Measurements from ENCODE around the gene CBX2. TPM values are rescaled to one million over a fixed set of nuclear protein-coding genes. Genes with fewer than 3 reads are reported as not detected.

The CBX2 gene
- total and polyA plus RNA-seq, 3 experiments from 2014 or later, result 0.10 to 2.2 (median 2.0) TPM

DNA sequence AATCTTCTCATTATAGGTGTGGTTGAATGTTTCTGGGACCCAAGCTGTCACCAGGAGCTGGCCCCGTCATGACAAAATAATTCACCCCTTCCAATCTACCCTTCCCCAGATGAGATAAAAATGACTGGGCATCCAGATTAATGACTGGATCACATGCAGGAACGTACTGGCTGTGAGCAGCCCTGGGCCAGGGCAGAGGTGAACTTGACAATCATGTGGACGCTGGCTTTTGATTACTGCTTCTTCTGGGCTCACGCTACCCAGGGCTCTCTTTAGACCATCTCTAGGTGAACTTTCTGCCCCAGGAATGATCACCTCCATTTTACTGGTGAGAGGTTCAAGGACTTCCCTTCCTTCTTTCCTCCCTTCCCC is 43.0 kb downstream of the CBX2 start:
- DNase-seq, result no peak
- no peak overlapping the region for H3K27ac ChIP-seq (ENCODE audit: low read depth, low read length)
- H3K27me3 ChIP-seq (ENCODE audit: insufficient read depth, low read length, poor library complexity, severe bottlenecking), result peaks cover 10% of the 10 kb centered on the region
- no peaks in the 10 kb centered on the region for H3K9me3 ChIP-seq (ENCODE audit: low read length)
- Mint-ChIP-seq H3K4me1 (peaks cover 0 to 4% (median 4%) of the 10 kb centered on the region in 3 donors), H3K4me3 (no peak overlapping the region), H3K9me3 (no peaks in the 10 kb centered on the region), H3K36me3 (peaks cover 0 to 4% (median 0%) of the 10 kb centered on the region in 3 donors), H3K27ac (no peak overlapping the region), H3K27me3 (peaks cover 24 to 29% of the 10 kb centered on the region in 2 donors)
- no peaks in the 10 kb centered on the region for H3K36me3 ChIP-seq (ENCODE audit: insufficient read depth, low read length)
- ChIA-PET POLR2A (no interaction called here), CTCF (interaction anchor here (4.2 kb wide), 1 partner anchor 15 kb away, joined by 15 read pairs; no protein-coding TSS in a partner anchor)
- H3K4me3 ChIP-seq (ENCODE audit: low read length), result no peak overlapping the region
- H3K4me1 ChIP-seq (ENCODE audit: insufficient read depth, low read length), result no peaks in the 10 kb centered on the region

DNA sequence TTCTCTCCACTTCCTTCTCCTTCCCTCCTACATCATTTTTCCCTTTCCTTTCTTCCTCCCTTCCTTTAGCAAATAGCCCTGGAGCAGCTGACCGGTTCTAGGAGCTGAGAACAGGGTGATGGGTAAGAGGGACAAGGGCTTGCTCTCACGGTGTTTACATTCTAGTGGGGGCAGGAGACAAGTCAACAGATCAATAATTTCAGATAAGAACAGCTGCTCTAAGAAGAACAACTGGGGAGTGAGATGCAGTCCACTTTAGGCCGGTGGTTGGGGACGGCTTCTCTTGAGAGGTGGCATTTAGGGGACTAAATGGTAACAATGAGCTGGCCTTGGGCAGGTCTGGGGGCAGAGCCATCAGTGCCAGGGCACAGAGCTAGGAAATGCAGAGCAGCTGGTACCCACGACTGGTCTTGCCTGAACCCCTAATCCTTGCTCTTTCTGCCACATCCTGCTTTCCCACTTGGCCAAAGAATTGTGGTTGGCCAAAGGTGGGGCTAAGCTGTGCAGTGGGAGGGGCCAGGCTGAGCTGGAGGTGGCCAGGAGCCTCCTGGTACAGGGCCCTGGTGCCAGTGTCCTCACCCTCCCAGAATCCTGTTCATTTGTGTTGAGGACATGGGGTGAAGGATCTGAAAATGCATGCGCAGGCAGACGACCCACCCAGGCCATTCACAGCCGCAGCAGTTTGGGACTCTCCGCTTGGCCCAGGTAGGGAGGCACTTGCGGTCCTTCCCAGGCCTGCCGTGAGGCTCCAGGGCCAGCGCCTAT is 43.6 kb downstream of the CBX2 start:
- Mint-ChIP-seq H3K9me3 (no peaks in the 10 kb centered on the region), H3K4me3 (no peak overlapping the region), H3K36me3 (peaks cover 0 to 4% (median 0%) of the 10 kb centered on the region in 3 donors), H3K27ac (no peak overlapping the region), H3K4me1 (peaks cover 0 to 6% (median 4%) of the 10 kb centered on the region in 3 donors), H3K27me3 (peaks cover 20 to 25% of the 10 kb centered on the region in 2 donors)
- Histone ChIP-seq H3K27me3 (ENCODE audit: insufficient read depth, low read length, poor library complexity, severe bottlenecking) (peaks cover 4% of the 10 kb centered on the region), H3K9me3 (ENCODE audit: low read length) (no peaks in the 10 kb centered on the region), H3K4me3 (ENCODE audit: low read length) (no peak overlapping the region), H3K36me3 (ENCODE audit: insufficient read depth, low read length) (no peaks in the 10 kb centered on the region), H3K27ac (ENCODE audit: low read depth, low read length) (no peak overlapping the region), H3K4me1 (ENCODE audit: insufficient read depth, low read length) (no peaks in the 10 kb centered on the region)
- ChIA-PET CTCF (interaction anchor here (0.8 to 1.0 kb wide), 2 partner anchors 14 to 76 kb away, joined by 3 read pairs; no protein-coding TSS in a partner anchor), POLR2A (no interaction called here)
- DNase-seq, result no peak

DNA sequence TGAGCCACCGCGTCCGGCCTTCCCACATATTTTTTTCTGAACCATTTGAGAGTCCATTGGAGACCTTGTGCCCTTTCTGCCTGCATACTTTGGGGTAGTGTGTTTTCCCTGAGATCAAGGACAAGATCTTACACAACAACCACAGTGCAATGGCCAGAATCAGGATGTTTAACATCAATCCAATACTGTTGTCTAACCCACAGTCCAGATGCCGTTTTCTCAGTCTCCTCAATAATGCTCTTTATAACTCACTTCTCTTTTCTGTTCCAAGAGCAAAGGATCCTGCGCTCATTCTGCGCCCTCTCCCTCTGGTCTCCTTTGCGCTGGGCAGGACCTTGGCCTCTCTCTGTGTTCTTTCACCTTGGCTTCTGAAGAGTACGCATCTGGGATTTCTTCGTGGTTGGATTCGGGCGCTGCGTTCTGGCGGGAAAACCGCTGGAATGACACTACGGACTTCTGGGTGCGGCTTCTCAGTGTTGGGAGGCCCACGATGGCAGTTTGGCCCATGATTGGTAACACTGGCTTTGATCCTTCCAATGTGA is 44.7 kb downstream of the CBX2 start:
- Mint-ChIP-seq H3K4me3 (no peak overlapping the region), H3K36me3 (peaks cover 0 to 4% (median 0%) of the 10 kb centered on the region in 3 donors), H3K4me1 (peaks cover 0 to 13% (median 10%) of the 10 kb centered on the region in 3 donors), H3K27me3 (peaks cover 17 to 20% of the 10 kb centered on the region in 2 donors), H3K9me3 (no peaks in the 10 kb centered on the region), H3K27ac (no peak overlapping the region)
- Histone ChIP-seq H3K4me1 (ENCODE audit: insufficient read depth, low read length) (no peaks in the 10 kb centered on the region), H3K36me3 (ENCODE audit: insufficient read depth, low read length) (no peaks in the 10 kb centered on the region), H3K27me3 (ENCODE audit: insufficient read depth, low read length, poor library complexity, severe bottlenecking) (no peaks in the 10 kb centered on the region), H3K9me3 (ENCODE audit: low read length) (no peaks in the 10 kb centered on the region), H3K27ac (ENCODE audit: low read depth, low read length) (no peak overlapping the region), H3K4me3 (ENCODE audit: low read length) (no peak overlapping the region)
- ChIA-PET CTCF (interaction anchor here (1.0 kb wide), 1 partner anchor 13 kb away, joined by 3 read pairs; no protein-coding TSS in a partner anchor), POLR2A (no interaction called here)
- no peak for DNase-seq

DNA sequence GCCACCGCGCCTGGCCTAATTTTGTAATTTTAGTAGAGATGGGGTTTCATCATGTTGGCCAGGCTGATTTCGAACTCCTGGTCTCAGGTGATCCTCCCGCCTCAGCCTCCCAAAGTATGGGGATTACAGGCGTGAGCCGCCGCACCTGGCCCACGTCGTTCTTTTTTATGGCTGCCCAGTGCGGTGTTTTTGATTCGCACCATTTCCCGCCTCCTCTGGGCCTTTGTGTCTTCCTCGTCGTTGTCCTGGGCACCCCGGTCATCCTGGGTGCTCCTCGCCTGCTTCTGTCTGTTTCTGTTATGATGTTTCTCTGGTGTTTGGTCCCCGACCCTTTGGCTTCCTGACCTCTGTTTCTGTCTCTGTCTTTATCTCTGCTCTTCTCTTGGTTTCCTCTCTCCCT is 46.3 kb downstream of the CBX2 start:
- H3K4me1 ChIP-seq (ENCODE audit: insufficient read depth, low read length), result peaks cover 4% of the 10 kb centered on the region
- no peak overlapping the region for H3K4me3 Mint-ChIP-seq
- H3K4me3 ChIP-seq (ENCODE audit: low read length), result no peak overlapping the region
- no peaks in the 10 kb centered on the region for H3K36me3 ChIP-seq (ENCODE audit: insufficient read depth, low read length)
- H3K9me3 ChIP-seq (ENCODE audit: low read length), result no peaks in the 10 kb centered on the region
- peaks cover 0 to 4% (median 0%) of the 10 kb centered on the region in 3 donors for H3K36me3 Mint-ChIP-seq
- no peak for DNase-seq
- peaks cover 2 to 23% (median 15%) of the 10 kb centered on the region in 3 donors for H3K4me1 Mint-ChIP-seq
- no peak overlapping the region for H3K27ac Mint-ChIP-seq
- no peaks in the 10 kb centered on the region for H3K27me3 ChIP-seq (ENCODE audit: insufficient read depth, low read length, poor library complexity, severe bottlenecking)
- CTCF ChIA-PET, result interaction anchor here (1.0 kb wide), 1 partner anchor 13 kb away, joined by 3 read pairs; no protein-coding TSS in a partner anchor
- H3K9me3 Mint-ChIP-seq, result no peaks in the 10 kb centered on the region
- no peak overlapping the region for H3K27ac ChIP-seq (ENCODE audit: low read depth, low read length)
- POLR2A ChIA-PET, result no interaction called here
- peaks cover 16 to 18% of the 10 kb centered on the region in 2 donors for H3K27me3 Mint-ChIP-seq

DNA sequence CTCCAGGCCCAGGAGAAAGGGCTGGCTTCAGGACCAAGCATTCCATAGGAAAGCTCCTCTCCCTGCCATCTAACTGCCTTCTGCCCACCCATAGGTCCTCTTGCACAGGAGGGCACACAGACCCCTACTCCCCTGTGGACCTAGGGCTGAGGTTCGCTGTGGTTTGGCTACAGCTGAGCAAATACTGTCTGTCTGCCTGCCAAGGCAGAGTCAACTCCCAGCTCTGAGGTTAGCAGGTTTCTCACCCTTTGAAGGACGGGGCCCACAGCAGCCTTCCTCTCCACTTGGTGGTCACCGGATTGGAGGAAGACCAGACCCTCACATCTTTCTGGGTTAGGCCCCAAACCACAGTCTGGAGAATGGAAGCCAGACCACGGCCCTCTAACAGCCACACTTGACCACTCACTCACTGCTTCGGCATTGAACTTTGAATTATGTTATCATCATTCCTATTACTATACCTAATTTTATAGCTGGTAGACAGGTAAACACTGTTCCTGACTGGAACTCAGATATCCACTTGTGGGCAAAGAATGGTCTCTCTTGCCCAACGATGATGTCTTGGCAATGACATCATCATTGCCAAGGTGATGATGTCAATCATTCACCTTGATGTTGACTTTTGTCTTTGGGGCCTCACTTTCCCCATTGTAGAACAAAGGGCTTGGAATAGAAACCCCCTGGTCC is 47.1 kb downstream of the CBX2 start:
- Histone ChIP-seq H3K9me3 (ENCODE audit: low read length) (no peaks in the 10 kb centered on the region), H3K27me3 (ENCODE audit: insufficient read depth, low read length, poor library complexity, severe bottlenecking) (no peaks in the 10 kb centered on the region), H3K27ac (ENCODE audit: low read depth, low read length) (no peak overlapping the region), H3K36me3 (ENCODE audit: insufficient read depth, low read length) (no peaks in the 10 kb centered on the region), H3K4me1 (ENCODE audit: insufficient read depth, low read length) (peaks cover 5% of the 10 kb centered on the region), H3K4me3 (ENCODE audit: low read length) (no peak overlapping the region)
- no peak overlapping the region for H3K27ac Mint-ChIP-seq
- H3K4me3 Mint-ChIP-seq, result no peak overlapping the region
- H3K36me3 Mint-ChIP-seq, result peaks cover 0 to 4% (median 0%) of the 10 kb centered on the region in 3 donors
- peaks cover 2 to 24% (median 17%) of the 10 kb centered on the region in 3 donors for H3K4me1 Mint-ChIP-seq
- DNase-seq, result no peak
- H3K27me3 Mint-ChIP-seq, result peaks cover 15 to 18% of the 10 kb centered on the region in 2 donors
- ChIA-PET POLR2A (no interaction called here), CTCF (interaction anchor here (1.2 to 1.7 kb wide), 2 partner anchors 10 to 15 kb away, joined by 3 to 4 read pairs; no protein-coding TSS in a partner anchor)
- H3K9me3 Mint-ChIP-seq, result no peaks in the 10 kb centered on the region

DNA sequence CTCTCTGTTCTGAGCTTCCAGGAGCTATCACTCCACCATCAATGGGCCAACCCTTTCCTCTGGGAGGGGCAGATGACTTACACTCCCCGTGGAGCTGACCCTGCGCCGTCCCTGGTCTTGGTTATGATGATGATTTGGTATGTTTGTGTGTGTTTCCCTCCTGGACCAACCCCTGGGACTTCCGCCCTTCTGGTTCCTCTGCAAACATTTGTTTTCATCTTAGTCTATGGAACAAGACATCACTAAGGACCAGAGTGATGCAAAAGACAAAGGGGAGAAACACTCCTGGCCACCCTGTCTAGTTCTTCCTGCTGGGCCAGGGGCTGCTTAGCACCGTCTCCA is 47.6 kb downstream of the CBX2 start:
- peaks cover 2 to 24% (median 17%) of the 10 kb centered on the region in 3 donors for H3K4me1 Mint-ChIP-seq
- H3K4me3 Mint-ChIP-seq, result no peak overlapping the region
- ChIA-PET POLR2A (no interaction called here), CTCF (interaction anchor here (1.2 to 1.7 kb wide), 2 partner anchors 10 to 15 kb away, joined by 3 to 4 read pairs; no protein-coding TSS in a partner anchor)
- no peak overlapping the region for H3K27ac Mint-ChIP-seq
- no peaks in the 10 kb centered on the region for H3K9me3 Mint-ChIP-seq
- Histone ChIP-seq H3K9me3 (ENCODE audit: low read length) (no peaks in the 10 kb centered on the region), H3K27ac (ENCODE audit: low read depth, low read length) (peak overlapping the region; percentile 66), H3K4me3 (ENCODE audit: low read length) (no peak overlapping the region), H3K27me3 (ENCODE audit: insufficient read depth, low read length, poor library complexity, severe bottlenecking) (no peaks in the 10 kb centered on the region), H3K4me1 (ENCODE audit: insufficient read depth, low read length) (peaks cover 5% of the 10 kb centered on the region), H3K36me3 (ENCODE audit: insufficient read depth, low read length) (no peaks in the 10 kb centered on the region)
- peaks cover 0 to 4% (median 0%) of the 10 kb centered on the region in 3 donors for H3K36me3 Mint-ChIP-seq
- H3K27me3 Mint-ChIP-seq, result peaks cover 15 to 18% of the 10 kb centered on the region in 2 donors
- DNase-seq, result no peak

GRCh38 chr17:79826204-79826680 is 48.3 kb downstream of the CBX2 start:
- H3K4me1 Mint-ChIP-seq, result peaks cover 2 to 24% (median 20%) of the 10 kb centered on the region in 3 donors
- H3K27ac Mint-ChIP-seq, result peak overlapping the region in 1 of 8 donors; percentile 25
- CTCF ChIA-PET, result interaction anchor here (0.9 to 1.7 kb wide), 2 partner anchors 13 to 14 kb away, joined by 3 read pairs; partner anchors contain the start of gene CBX4

More at GRCh38 chr17:79826204-79826680, 48.3 kb downstream of the CBX2 start:
- no peaks in the 10 kb centered on the region for H3K36me3 ChIP-seq (ENCODE audit: insufficient read depth, low read length)
- no peaks in the 10 kb centered on the region for H3K9me3 Mint-ChIP-seq
- peaks cover 6% of the 10 kb centered on the region for H3K4me1 ChIP-seq (ENCODE audit: insufficient read depth, low read length)
- no peaks in the 10 kb centered on the region for H3K27me3 ChIP-seq (ENCODE audit: insufficient read depth, low read length, poor library complexity, severe bottlenecking)
- H3K4me3 Mint-ChIP-seq, result no peak overlapping the region
- H3K9me3 ChIP-seq (ENCODE audit: low read length), result no peaks in the 10 kb centered on the region
- H3K27ac ChIP-seq (ENCODE audit: low read depth, low read length), result peak overlapping the region; percentile 66
- POLR2A ChIA-PET, result no interaction called here
- no peak for DNase-seq
- no peak overlapping the region for H3K4me3 ChIP-seq (ENCODE audit: low read length)
- peaks cover 15 to 18% of the 10 kb centered on the region in 2 donors for H3K27me3 Mint-ChIP-seq
- peaks cover 0 to 4% (median 0%) of the 10 kb centered on the region in 3 donors for H3K36me3 Mint-ChIP-seq
